HG02981 (cell line): ENCODE measurements around the gene MBD4.
"Not testable (repeated sequence)": the region's sequence is repeated elsewhere in the genome, so short reads cannot be mapped to it uniquely, and the experiment has no call there.

Experiments used
- ATAC-seq: cut with Tn5 transposase; IDR thresholded peaks from one replicate; pipeline ENCODE4 v1.9.1; 2021; ENCODE audit warnings: mild to moderate bottlenecking, moderate library complexity; ENCODE audit not compliant: unreplicated experiment

The MBD4 gene

GRCh38 chr3:129412542-129413198, 27.1 kb downstream of the MBD4 start:
- ATAC-seq = no peak

DNA sequence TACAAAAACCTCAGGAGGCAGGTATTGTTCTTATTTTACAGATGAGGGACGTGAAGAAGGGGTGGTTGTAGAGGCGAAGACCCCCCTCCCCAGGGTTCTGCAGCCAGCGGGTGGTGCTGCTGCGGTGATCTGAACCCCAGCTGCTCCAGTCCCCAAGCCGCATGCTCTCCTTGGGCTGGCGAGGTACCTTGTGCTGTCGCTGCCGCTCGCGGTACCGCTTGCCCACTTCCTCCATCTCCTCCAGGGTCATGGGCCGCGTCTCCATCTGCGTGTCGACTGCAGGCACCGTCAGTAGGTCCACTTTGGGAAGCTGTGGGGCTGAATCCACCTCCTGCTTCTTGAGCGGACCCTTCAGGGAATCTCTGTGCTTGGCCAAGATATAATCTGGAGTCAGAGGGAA, 28.8 kb downstream of the MBD4 start:
- ATAC-seq = no peak

GRCh38 chr3:129409541-129409940, 30.2 kb downstream of the MBD4 start:
- no peak for ATAC-seq

- no peak for ATAC-seq
Measured at GRCh38 chr3:129404610-129405009, 35.1 kb downstream of the MBD4 start.

- no peak for ATAC-seq
Measured at GRCh38 chr3:129404130-129404529, 35.6 kb downstream of the MBD4 start.

DNA sequence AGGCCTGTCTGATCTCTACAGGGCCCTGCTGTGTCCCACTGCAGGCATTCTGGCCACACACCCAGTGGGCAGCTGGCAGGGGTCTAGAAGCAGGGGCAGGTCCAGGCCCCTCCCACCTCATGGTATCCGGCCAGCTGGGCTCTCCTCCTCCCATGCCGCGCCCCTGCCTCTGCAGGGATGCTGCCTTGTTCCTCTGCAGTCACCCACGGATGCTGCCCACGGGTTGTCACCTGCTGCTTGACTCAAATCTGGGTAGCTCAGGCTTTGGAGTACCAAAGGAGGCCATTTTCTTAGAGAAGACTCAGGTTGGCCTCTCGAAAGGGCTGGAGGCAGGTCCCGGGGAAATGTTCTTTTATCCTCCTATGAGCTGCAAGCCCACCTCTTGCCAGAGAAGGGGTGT, 36.3 kb downstream of the MBD4 start:
- ATAC-seq = no peak

DNA sequence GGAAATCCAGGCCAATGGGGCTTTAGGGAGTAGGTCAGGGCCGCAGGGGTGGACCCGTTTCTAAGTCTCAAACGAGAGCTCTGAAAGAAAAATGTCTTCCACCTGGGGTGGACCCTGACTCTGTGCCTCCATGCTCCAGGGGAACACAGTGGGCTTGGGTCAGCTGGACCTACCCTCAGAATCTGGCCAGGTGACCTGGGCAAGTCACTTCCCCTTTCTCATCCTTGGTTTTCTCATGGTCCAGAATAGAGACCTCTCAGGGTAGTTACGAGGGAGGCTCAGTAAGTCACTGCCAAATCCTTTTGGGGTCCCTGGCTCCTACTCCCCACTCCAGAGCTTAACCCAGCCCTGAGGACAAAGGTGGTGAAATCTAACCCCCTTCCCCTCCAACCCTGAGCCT, 37.1 kb downstream of the MBD4 start:
- ATAC-seq = no peak

DNA sequence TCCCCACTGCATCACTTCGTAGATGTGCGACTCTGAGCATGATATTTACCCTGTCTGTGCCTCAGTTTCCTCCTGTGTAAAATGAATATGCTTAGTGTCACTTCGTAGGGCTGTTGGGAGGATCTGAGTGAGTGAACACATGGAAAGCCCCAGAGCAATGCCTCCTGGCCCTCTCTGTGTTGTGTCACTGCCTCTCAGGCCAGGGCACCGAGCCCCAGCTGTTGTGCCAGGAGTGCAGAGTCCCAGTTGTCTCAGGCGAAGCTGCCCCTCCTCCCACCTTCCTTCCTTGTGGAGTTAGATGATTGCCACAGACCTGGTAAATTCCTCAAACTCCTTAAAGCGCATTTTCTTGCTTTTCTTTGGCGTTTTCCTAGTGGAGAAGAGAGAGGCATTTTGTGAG, 37.5 kb downstream of the MBD4 start:
- no peak for ATAC-seq

- peak; percentile 5 for ATAC-seq
Measured at GRCh38 chr3:129399895-129400357, 39.8 kb downstream of the MBD4 start.

DNA sequence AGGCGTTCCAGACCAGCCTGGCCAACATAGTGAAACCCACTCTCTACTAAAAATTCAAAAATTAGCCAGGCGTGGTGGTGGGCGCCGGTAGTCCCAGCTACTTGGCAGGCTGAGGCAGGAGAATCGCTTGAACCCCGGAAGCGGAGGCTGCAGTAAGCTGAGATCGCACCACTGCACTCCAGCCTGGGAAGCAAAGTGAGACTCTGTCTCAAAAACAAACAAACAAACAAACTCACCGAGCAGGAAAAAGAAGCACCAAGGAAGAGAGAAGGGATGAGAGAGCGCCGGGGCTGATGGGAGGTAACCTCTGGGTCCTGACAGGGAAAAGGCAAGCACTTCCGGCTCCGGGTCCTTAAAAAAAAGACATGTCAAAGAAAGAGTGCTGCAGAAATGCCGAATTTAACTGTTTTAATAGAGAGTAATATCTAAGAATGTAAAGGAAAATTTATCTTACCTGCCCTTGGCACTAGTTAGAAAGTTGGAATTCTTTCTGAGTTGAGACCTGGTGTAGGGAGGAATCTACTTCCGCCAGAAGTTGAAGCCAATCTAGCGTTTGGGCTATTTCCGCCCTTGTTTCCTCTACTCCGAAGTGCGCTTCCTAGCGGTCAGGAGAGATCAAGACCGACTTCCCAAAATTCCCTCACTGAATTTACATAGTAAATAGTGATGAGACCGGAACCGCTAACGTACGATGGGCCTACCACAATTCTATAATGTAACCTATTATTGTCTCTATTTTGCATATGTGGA, 40.4 kb downstream of the MBD4 start:
- ATAC-seq = peak; percentile 70

GRCh38 chr3:129398803-129399144, 41.0 kb downstream of the MBD4 start:
- ATAC-seq = peak; percentile 32

DNA sequence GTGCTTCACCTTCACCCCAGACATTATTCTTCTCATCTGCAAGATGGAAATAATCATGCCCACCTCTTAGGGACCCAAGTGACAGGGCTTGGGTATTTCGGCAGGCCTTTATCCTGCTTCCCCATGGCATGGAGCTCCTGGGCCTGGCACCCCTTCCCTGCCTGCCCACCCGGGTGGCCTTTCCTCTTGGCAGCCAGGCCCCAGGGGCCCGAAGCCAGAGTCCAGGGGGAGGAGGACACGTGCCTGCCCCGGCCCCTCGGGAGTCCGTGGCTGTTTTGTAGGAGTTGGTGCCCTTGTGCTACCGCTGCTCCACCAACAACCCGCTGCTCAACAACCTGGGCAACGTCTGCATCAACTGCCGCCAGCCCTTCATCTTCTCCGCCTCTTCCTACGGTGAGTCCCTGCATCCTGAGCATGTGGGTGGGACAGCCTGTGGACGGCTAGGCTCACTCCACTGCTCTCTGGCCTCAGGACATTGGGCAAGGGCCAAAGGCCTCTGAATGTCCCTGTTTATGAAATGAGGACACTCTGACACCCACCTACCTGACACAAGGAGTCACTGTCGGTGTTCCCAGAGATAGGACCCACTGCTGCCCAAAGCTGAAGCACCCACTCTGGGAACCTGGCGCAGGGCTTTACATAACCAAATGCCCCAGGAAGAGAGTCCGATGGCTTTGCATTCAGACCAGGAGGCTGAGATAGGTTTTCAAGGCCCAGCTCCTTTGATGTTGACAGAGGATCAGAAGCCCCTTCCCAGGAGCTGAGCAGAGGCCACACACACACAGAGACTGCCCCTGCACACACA, 45.8 kb downstream of the MBD4 start:
- not testable (repeated sequence) for ATAC-seq

GRCh38 chr3:129393271-129393670, 46.5 kb downstream of the MBD4 start:
- no peak for ATAC-seq

- ATAC-seq = not testable (repeated sequence)
Measured at GRCh38 chr3:129392106-129392887, 47.5 kb downstream of the MBD4 start.

DNA sequence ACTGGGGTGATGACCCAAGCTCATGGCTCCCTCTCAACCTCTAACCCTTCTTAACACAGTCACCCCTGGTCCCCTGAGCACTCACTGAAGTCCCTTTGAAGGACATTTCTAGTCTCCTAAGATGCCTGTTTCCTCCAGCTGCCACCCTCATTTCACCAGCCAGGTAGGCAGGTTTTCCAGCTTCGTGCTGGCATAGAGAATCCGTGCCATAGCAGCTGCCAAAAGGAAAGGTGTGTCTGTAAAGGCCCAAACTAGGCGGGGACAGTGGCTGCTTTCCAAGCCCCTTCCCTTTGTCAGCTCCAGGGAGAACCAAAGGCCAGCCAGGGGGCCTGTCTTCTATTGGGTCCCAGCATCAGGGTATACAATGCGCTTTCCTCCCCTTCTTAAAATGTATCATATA, 48.2 kb downstream of the MBD4 start:
- ATAC-seq = not testable (repeated sequence)

DNA sequence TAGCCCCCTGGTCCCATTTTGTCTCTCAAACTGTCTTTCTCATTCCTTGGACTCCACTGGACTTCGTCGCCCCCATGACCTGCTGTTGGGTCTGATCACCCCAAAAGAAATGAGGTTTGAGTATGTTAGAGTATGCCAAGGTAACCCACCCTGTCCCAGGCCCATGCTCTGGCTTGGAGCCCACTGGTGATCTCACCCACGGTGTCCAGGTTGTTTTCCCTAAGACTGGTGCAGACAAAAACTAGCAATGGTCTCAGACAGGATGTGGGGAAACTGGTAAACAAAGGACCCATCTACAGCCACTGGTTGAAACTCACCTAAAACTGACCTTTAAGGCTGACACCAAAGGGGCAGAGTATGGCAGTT, 50.2 kb downstream of the MBD4 start:
- no peak for ATAC-seq

GRCh38 chr3:129388791-129389571, 50.8 kb downstream of the MBD4 start:
- not testable (repeated sequence) for ATAC-seq

GRCh38 chr3:129387487-129387886, 52.3 kb downstream of the MBD4 start:
- no peak for ATAC-seq

GRCh38 chr3:129386984-129387383, 52.8 kb downstream of the MBD4 start:
- ATAC-seq = no peak

DNA sequence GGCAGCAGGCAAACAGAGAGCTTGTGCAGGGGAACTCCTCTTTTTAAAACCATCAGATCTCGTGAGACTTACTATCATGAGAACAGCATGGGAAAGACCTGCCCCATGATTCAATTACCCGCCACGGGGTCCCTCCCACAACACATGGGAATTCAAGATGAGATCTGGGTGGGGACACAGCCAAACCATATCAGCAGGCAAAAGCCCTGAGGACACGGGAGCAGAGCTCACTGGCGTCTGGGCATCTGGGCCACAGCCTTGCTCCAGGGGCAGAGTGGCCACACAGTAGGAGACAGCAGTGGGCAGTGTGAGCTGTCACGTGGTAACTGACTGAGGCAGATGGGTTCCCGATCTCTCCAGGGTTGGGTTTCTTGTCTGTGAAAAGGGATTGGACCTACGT, 54.2 kb downstream of the MBD4 start:
- not testable (repeated sequence) for ATAC-seq
